ENCODE data around the gene FANCB. TPM values are rescaled to one million over a fixed set of nuclear protein-coding genes. Genes with fewer than 3 reads are reported as not detected.

The FANCB gene
- polyA plus RNA-seq, 1 experiment, result 2.7 TPM

GRCh38 chrX:14916017-14916674 lies 43.3 kb upstream of the FANCB start:
- no peak overlapping the region for H3K27ac ChIP-seq (ENCODE audit: low read depth, low read length)
- DNase-seq (ENCODE audit: low read depth, low spot score), result peak; percentile 39
- no peak for TF ChIP-seq CTCF (IDR thresholded peaks at IDR 0.05; ENCODE audit: low read depth, low read length)
- ChIA-PET CTCF (no interaction called here), POLR2A (no interaction called here)
- no peaks in the 10 kb centered on the region for H3K27me3 ChIP-seq (ENCODE audit: control insufficient read depth, insufficient read depth, low read length)
- H3K4me3 ChIP-seq (ENCODE audit: low read depth, low read length), result no peak overlapping the region
- H3K9me3 ChIP-seq (ENCODE audit: control insufficient read depth, insufficient read depth, low read length), result no peaks in the 10 kb centered on the region

GRCh38 chrX:14915596-14915995 lies 42.7 kb upstream of the FANCB start:
- no peak for DNase-seq (ENCODE audit: low read depth, low spot score)
- no peak for TF ChIP-seq CTCF (IDR thresholded peaks at IDR 0.05; ENCODE audit: low read depth, low read length)
- ChIA-PET POLR2A (no interaction called here), CTCF (no interaction called here)
- Histone ChIP-seq H3K4me3 (ENCODE audit: low read depth, low read length) (no peak overlapping the region), H3K9me3 (ENCODE audit: control insufficient read depth, insufficient read depth, low read length) (no peaks in the 10 kb centered on the region), H3K27ac (ENCODE audit: low read depth, low read length) (peak overlapping the region; percentile 47), H3K27me3 (ENCODE audit: control insufficient read depth, insufficient read depth, low read length) (no peaks in the 10 kb centered on the region)

GRCh38 chrX:14913241-14913640 lies 40.4 kb upstream of the FANCB start:
- Histone ChIP-seq H3K27ac (ENCODE audit: low read depth, low read length) (no peak overlapping the region), H3K4me3 (ENCODE audit: low read depth, low read length) (no peak overlapping the region), H3K27me3 (ENCODE audit: control insufficient read depth, insufficient read depth, low read length) (no peaks in the 10 kb centered on the region), H3K9me3 (ENCODE audit: control insufficient read depth, insufficient read depth, low read length) (no peaks in the 10 kb centered on the region)
- TF ChIP-seq CTCF (IDR thresholded peaks at IDR 0.05; ENCODE audit: low read depth, low read length), result no peak
- ChIA-PET CTCF (interaction anchor here (1.5 kb wide), 1 partner anchor 230 kb away, joined by 4 read pairs; no protein-coding TSS in a partner anchor), POLR2A (no interaction called here)
- DNase-seq (ENCODE audit: low read depth, low spot score), result no peak

- H3K9me3 ChIP-seq (ENCODE audit: control insufficient read depth, insufficient read depth, low read length), result no peaks in the 10 kb centered on the region
- TF ChIP-seq CTCF (IDR thresholded peaks at IDR 0.05; ENCODE audit: low read depth, low read length), result no peak
- no peak overlapping the region for H3K4me3 ChIP-seq (ENCODE audit: low read depth, low read length)
- no peak overlapping the region for H3K27ac ChIP-seq (ENCODE audit: low read depth, low read length)
- ChIA-PET POLR2A (no interaction called here), CTCF (no interaction called here)
- DNase-seq (ENCODE audit: low read depth, low spot score), result no peak
- no peaks in the 10 kb centered on the region for H3K27me3 ChIP-seq (ENCODE audit: control insufficient read depth, insufficient read depth, low read length)
Measured at GRCh38 chrX:14903891-14904290, 31.0 kb upstream of the FANCB start.

GRCh38 chrX:14902537-14902936 lies 29.7 kb upstream of the FANCB start:
- TF ChIP-seq CTCF (IDR thresholded peaks at IDR 0.05; ENCODE audit: low read depth, low read length), result no peak
- DNase-seq (ENCODE audit: low read depth, low spot score), result no peak
- POLR2A ChIA-PET, result no interaction called here
- CTCF ChIA-PET, result interaction anchor here (0.6 kb wide), 1 partner anchor 295 kb away, joined by 3 read pairs; no protein-coding TSS in a partner anchor
- no peaks in the 10 kb centered on the region for H3K27me3 ChIP-seq (ENCODE audit: control insufficient read depth, insufficient read depth, low read length)
- H3K27ac ChIP-seq (ENCODE audit: low read depth, low read length), result no peak overlapping the region
- H3K4me3 ChIP-seq (ENCODE audit: low read depth, low read length), result no peak overlapping the region
- H3K9me3 ChIP-seq (ENCODE audit: control insufficient read depth, insufficient read depth, low read length), result no peaks in the 10 kb centered on the region
